Measurements from ENCODE around the gene TMPRSS7.

Gene TMPRSS7

DNA sequence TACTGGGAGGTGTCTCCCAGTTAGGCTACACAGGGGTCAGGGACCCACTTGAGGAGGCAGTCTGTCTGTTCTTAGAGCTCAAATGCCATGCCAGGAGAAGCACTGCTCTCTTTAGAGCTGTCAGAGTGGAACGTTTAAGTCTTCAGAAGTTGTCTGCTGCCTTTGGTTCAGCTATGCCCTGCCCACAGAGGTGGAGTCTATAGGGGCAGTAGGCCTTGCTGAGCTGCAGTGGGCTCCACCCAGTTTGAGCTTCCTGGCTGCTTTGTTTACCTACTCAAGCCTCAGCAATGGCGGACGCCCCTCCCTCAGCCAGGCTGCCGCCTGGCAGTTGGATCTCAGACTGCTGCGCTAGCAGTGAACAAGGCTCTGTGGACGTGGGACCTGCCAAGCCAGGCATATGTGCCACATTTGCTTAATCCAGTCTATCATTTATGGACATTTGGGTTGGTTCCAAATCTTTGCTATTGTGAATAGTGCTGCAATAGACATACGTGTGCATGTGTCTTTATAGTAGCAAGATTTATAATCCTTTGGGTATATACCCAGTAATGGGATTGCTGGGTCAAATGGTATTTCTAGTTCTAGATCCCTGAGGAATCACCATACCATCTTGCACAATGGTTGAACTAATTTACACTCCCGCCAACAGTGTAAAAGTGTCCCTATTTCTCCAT lies 38.0 kb downstream of the TMPRSS7 start:
- peak; percentile 18 for DNase-seq (ENCODE audit: low read depth)

DNA sequence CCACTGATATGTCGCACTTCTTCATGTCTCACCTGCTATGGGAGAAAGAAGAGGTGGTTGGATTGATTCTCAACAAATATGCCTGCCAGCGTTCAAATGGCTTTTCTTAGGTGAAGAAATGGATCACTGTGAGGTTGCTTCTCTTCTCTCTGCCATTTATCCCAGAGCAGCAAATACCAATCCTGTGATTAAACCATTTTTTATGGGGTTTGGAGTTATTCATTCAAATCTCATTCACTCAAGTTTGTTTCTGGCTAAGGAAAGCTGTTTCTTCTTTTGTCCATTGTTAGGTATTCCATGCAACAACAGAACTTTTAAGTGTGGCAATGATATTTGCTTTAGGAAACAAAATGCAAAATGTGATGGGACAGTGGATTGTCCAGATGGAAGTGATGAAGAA lies 39.5 kb downstream of the TMPRSS7 start:
- DNase-seq (ENCODE audit: low read depth): no peak

DNA sequence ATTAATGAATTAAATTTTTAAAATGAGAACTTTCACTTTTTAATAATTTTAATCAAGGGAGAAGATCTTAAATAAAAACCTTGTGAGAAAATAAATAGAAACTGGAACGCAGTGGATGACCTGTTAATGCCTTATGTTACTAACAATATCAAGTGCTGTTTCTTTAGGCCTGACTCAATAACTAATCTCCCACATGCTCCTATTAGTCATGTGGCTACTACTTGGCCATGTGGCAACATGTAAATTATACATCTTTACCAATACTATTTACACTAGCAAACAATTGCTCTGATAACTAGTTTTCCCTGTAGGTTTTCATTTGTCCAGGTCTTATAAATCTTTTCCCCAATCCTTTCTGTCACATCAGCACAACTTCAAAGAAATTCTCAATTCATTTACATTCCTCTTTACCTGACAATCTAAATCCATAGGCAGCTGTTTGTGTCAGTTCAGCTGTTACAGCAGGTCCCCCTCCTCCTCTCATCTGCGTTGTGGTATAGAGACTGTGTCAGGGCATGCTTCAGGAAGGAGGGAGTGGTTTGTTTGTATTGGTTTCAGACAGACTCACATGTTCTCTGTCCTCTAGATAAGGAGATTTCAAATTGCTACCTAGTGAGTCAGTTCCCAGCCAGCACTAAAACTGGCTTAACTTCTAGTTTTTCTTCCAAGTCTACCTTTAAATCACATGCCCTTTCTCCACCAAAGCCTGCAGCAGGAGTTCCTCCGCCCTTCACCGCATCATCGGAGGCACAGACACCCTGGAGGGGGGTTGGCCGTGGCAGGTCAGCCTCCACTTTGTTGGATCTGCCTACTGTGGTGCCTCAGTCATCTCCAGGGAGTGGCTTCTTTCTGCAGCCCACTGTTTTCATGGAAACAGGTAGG lies 40.3 kb downstream of the TMPRSS7 start:
- no peak for DNase-seq (ENCODE audit: low read depth)

- no peak for DNase-seq (ENCODE audit: low read depth)
These were observed 43.9 kb downstream of the TMPRSS7 start for GRCh38 chr3:112078125-112079083.

- no peak for DNase-seq (ENCODE audit: low read depth)
These were observed 48.7 kb downstream of the TMPRSS7 start for GRCh38 chr3:112083239-112083638.

- DNase-seq (ENCODE audit: low read depth): no peak
These were observed 50.6 kb downstream of the TMPRSS7 start for GRCh38 chr3:112084980-112085705.

- no peak for DNase-seq (ENCODE audit: low read depth)
These were observed 51.2 kb downstream of the TMPRSS7 start for GRCh38 chr3:112085735-112086075.

GRCh38 chr3:112086076-112086854 lies 51.7 kb downstream of the TMPRSS7 start, which contains the start of gene C3orf52:
C3orf52 (plus strand) TSS chr3:112086389; CDS start chr3:112086408, 19 bp downstream.
- peak; percentile 30 for DNase-seq (ENCODE audit: low read depth)

DNA sequence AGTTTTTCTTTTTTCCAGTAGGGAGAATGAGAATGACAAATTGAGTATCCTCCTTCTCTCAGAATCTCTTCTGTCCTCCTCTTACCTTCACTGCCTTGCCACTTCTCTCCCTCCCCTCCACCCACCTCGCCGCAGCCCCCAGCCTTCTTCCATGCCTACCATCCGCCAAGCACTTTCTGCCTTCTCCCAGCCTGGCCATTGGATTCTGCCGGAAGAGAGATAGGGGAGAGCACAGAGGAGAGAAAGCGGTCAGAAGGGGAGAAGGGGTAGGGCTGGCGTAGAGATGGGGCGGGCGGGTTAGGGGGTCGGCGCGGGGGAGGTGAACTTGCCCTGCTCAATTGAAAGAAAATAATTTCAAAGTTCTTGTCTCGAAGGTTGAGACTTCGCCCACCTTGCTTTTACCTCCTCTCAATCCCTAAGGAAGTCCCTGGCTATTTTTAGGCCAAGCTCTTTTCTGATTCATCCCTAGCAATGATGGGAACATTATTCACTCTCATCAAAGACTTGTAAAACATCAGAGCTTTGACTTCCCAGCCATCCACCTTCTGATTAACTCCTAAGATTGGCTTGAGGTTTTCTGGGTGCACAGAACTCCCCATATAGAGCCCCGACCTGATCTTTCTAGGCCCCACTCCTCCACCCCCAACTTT lies 52.5 kb downstream of the TMPRSS7 start:
- no peak for DNase-seq (ENCODE audit: low read depth)

DNA sequence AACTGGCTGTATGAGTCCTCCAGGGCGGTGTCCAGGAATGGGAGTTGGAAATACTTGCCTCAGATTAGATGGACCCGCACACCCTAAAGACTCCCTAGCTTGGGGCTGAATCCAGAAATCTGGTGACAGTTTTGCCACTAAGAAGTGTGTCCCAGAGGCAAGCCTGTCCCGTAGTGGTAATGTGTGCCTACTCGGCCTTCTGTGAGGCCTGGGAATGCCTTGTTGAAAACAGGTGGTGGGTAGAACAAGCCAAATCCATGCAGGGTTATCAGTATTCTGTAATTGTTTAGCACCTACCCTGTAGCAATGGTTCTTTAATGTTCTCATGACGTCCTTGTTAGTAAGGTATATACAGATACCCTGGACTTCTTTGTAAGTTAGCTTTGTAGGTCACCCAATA lies 53.2 kb downstream of the TMPRSS7 start:
- no peak for DNase-seq (ENCODE audit: low read depth)

DNA sequence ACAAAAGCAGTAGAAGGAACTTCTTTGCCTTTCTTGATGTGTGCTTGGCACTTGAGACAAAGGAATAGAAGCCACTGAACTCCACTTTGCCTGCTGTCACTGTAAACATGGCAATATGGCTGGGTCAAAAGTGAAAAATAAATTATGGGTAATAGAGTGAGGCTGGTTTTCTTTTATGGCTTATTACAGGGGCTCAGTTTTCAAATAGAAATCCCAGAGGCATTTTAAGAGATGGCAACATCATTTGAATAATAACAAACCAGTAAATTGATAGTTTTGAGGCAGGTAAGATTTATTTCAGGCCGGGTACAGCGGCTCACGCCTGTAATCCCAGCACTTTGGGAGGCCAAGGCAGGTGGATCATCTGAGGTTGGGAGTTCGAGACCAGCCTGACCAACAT lies 54.4 kb downstream of the TMPRSS7 start:
- DNase-seq (ENCODE audit: low read depth): no peak

GRCh38 chr3:112089956-112090886 lies 55.7 kb downstream of the TMPRSS7 start:
- no peak for DNase-seq (ENCODE audit: low read depth)

DNA sequence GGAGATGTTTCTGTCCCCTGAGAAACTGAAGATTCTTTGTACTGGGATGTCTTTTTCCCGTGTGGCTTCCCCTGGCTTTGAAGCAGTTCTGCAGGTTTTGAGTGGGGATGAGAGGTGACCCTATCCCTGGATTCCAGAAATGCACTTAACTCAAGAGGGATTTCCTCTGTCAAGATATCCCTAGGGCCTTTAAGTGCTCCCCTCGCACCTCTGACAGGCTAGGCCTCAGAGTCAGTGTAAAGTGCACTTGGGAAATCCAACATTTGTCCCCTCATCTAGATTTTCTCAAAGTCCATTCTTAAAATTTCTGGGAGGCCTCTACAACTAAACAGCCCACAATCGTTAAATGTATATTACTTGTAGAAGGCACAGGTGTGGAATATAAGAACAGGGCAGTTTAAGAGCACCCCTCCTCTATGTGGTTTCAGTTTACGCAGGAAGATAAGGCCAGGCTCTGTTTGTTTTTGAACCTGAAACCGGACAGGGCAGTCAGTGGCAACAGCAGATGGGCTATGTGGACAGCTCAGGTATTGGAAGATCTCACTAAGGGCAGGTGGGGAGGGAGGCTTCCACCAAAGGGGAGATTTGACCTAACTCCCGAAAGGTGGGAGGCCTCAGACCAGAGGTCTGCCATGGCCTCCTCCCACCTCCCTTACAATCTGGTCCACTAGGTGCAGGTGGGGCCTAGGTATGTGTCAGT lies 56.5 kb downstream of the TMPRSS7 start:
- no peak for DNase-seq (ENCODE audit: low read depth)

DNA sequence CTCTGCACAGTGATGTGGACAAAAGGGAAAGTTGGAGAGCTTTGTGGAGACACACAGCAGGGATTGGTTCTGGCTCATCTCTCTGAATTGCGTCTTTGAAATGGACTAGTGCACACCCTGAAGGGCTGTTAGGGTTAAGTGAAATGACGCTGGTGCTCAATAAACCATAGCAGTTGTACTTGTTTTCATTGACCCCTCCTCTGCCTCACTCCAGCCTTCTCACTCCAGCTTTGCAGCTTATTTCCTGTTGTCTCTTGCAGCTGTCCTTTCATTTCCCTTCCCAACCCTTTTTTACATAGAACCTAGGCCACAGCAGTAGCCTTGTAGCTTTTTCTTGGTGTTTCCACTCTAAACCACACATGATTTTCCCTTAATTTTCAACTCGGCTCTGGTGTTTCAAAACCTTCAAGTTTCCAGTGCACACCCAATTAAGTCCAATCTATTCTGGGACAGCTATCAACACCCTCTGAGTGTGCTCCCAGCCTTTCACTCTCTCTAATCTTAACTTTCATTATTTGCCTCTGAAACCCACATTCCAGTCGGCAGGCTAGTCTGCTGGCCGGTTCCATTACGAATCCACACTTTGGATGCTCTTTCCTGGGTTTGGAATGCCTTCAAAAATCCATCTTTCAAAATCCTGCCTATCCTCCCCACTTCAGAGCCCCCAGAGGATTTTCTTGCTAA lies 58.1 kb downstream of the TMPRSS7 start:
- DNase-seq (ENCODE audit: low read depth): no peak

GRCh38 chr3:112093180-112093522 lies 58.6 kb downstream of the TMPRSS7 start:
- no peak for DNase-seq (ENCODE audit: low read depth)

DNA sequence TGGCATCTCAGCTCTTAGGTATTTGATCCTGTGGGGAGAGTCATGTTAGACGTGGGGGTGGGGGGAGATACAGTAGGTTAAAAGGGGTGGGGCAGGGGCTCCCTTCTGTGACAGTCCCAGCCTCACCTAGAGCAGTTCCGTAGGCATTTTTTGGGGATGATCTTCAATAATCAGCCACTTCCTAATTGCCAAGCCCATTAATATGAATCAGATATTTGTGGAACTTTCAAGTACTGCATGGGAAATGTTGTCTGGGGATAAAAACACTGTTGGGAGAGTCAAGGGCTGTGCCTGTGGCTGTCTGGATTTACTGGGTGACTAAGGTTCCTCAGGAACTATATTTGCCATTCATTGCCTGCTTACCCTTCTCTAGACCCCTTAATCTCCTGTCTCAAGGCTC lies 61.2 kb downstream of the TMPRSS7 start:
- no peak for DNase-seq (ENCODE audit: low read depth)

- no peak for DNase-seq (ENCODE audit: low read depth)
These were observed 61.6 kb downstream of the TMPRSS7 start for GRCh38 chr3:112096176-112096575.

DNA sequence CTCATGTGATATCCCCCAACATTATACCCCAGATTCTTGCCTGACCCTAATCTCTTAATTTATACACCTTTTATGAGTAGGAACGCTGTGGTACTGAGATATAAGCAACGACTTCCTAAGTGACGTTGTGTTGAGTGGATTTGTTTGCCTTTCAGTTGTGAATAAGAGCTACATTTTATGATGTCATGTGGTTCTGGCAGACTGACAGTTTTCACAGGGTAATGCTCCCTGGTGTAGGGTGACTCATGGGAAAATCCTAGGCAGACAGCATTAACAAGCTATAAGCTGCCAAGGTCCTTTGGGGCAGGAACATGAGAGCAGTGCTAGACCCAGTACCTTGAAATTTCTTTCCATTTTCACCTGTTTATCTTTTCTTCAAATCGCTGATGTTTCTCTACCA lies 62.8 kb downstream of the TMPRSS7 start:
- no peak for DNase-seq (ENCODE audit: low read depth)

All from activated gamma-delta T cell treated with anti-CD3 and anti-CD28 coated beads, Interleukin-2, amount 50 U/mL, for 16 hours (primary cell).